ENCODE data around the gene AZU1. TPM values are rescaled to one million over a fixed set of nuclear protein-coding genes. Genes with fewer than 3 reads are reported as not detected.
"Not testable (repeated sequence)": the region's sequence is repeated elsewhere in the genome, so short reads cannot be mapped to it uniquely, and the experiment has no call there.

Gene AZU1
- total RNA-seq, 1 donor from 2014 or later = 2.5 TPM

DNA sequence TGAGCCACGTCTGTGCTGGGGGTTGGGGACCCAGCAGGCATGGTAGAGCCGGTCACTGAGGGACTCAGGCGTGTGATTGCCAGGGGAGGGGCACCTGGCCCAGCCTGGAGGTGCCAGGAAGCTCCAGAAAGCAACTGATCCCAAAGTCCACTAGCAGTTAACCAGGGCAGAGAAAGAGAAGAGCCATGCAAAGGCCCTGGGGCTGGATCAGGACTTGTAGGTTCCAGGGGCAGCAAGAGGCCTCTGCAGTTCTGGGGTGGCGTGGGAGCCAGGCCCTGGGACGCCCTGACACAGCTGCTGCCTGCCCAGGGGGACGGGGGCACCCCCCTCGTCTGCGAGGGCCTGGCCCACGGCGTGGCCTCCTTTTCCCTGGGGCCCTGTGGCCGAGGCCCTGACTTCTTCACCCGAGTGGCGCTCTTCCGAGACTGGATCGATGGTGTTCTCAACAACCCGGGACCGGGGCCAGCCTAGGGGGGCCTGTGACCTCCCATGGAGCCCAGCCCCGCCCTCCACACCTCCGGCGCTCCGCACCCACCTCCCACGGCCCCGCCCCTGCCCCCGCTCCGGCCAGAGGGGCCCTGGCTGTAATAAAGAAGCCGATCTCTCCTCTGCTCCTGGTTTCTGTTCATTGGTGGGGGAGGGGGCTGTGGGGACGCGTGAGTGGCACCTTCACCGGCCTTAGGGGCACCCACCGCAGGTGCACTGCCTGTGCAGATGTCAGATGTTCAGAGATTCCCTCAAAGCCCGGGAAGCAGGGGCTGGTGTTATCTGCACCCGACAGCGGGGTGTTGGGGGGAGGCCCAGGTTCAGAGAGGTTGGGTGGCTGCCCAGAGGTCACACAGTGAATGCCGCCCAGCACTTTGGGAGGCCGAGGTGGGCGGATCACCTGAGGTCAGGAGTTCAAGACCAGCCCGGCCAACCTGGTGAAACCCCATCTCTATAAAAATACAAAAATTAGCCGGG is 4.1 kb downstream of the AZU1 start:
- DNase-seq = no peak

DNA sequence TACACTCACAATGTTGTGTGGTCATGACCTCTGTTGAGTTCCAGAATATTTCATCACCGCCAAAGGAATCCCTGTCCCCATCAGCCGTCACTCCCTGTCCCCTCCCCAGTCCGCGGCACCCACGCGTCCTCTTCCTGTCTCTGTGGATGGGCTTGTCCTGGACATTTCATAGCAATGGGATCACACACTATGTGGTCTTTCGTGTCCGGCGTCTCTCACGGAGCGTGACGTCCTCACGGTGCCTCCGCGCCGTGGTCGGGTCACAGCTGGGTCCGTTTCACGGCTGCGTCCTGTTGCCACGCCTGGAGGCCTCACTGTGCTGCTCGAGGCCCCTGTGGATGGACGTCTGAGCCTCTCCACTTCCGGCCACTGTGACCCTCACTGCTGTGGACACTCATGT is 6.6 kb downstream of the AZU1 start:
- no peak for DNase-seq

DNA sequence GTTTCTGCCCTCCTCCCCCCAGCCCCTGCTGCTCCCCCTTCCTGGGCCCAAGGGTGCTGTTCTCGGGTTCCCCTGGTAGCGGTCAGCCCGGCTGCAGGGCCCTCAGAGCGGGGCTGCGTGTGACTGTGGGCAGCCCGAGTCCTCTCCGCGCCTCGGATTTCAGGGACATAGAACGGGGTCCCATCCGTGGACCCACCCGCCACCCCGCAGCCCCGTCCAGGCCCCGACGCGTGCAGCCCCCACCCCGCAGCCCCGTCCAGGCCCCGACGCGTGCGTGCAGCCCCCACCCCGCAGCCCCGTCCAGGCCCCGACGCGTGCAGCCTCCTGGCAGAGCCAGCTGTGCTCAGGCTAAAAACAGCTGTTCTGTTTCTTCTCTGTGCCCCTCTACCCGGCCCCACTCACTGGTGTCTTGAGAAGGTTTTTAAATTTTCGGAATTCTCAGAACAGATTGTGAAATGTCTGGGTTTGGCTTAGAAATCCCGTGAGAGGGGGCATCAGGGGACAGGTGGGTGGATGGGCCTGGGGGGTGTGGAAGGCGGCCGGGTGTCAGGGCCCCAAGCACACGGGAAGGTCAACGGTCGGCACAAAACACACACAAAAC is 7.7 kb downstream of the AZU1 start:
- peak; percentile 61 for DNase-seq

DNA sequence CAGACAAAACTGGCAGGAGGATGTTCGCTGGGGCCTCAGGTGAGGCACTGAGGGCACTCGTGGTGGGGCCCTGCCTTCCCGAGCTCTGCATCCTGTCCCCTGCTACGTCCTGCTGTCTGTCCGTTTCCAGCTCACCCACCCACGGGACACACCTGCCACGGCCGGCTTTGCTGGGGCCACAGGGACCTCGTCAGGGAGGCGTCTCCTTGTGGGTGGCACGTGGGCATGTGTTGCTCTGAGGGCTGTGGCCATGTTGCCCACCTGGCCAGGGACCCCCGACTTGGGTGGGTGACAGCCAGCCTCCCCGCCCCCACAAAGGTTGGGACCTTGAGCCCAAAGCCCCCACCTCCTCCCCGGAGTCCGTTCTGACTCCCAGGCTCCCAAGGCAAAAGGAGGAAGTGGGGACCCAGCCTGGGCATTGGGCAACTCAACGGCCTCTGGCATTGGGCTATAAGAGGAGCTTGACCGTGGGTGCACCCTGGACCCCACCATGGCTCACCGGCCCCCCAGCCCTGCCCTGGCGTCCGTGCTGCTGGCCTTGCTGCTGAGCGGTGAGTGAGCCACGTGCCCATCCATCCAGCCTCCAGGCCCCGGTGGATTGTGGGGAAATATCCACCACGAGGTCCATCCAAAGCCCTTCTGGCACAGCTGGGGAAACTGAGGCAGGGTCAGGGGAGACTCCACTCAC is 13.0 kb downstream of the AZU1 start, which contains the start of gene PRTN3:
Gene PRTN3, plus strand, starts transcription at position 481 of the 688 bp plus-strand sequence. Its CDS starts 10 bp downstream, at position 491.
- DNase-seq = no peak

DNA sequence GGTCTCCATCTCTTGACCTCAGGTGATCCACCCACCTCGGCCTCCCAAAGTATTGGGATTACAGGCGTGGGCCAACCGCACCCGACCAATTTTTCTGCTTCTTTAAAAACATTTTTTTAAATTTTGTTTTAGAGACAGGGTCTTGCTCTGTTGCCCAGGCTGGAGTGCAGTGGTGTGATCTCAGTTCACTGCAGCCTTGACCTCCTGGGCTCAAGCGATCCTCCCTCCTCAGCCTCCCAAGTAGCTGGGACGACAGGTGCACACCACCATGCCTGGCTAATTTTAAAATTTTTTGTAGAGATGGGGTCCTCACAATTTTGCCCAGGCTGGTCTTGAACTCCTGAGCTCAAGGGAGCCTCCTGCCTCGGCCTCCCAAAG is 15.2 kb downstream of the AZU1 start:
- not testable (repeated sequence) for DNase-seq

DNA sequence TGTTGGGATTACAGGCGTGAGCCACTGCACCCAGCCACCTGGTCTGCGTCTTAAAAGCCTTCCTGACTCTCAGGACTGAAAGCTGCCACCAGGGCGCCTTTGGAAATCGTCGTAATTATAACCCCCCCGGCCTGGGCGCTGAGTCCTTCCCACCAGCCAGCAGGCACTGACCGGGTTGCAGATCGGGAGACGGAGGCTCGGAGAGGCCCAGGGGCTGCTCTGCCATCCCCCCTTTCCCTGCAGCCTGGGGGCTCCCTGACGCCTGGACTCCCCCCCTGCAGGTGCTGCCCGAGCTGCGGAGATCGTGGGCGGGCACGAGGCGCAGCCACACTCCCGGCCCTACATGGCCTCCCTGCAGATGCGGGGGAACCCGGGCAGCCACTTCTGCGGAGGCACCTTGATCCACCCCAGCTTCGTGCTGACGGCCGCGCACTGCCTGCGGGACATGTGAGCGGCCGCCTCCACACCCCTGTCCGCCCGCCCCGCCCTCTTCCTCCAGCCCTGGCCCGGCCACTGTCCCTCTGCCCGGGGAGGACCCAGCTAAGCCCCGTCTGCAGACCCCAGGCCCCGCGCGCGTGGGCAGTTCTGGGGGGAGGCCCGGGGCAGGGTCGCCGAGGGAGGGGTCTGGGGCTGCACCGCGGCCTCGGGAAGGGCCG is 15.7 kb downstream of the AZU1 start:
- no peak for DNase-seq

DNA sequence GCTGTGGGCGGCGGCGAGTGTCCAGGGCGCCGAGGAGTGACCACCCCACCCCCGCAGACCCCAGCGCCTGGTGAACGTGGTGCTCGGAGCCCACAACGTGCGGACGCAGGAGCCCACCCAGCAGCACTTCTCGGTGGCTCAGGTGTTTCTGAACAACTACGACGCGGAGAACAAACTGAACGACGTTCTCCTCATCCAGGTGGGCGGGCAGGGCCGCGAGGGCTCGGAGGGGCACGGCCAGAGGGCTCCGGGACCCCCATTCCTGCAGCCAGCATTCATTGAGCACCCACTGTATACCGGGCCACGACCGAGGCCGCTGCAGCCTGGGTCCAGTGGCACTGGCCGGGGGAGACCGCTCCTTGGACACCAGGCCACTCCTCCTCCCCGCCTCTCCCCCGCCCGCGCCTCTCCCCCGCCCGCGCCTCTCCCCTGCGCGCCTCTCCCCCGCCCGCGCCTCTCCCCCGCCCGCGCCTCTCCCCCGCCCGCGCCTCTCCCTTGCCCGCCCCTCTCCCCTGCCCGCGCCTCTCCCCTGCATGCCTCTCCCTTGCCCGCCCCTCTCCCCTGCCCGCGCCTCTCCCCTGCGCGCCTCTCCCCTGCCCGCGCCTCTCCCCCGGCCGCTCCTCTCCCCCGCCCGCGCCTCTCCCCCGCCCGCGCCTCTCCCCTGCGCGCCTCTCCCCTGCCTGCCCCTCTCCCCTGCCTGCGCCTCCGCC is 16.4 kb downstream of the AZU1 start:
- no peak for DNase-seq

DNA sequence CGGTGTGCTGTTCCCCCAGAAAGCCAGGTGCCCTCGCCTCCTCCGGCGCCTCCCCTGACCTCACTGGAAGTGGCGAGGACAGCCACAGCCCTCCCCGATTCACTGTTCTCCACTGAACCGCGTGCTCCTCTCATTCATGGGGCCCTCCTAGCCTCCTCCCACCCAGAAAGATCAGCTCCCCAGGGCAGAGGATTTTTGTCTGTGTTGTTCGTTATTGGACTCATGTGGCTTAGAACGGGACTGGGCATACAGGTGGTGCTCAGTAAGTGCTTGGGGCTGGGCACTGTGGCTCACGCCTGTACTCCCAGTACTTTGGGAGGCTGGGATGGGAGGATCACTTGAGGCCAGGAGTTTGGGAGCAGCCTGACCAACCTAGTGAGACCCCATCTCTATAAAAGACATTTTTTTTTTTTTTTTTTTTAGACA is 16.9 kb downstream of the AZU1 start:
- no peak for DNase-seq

DNA sequence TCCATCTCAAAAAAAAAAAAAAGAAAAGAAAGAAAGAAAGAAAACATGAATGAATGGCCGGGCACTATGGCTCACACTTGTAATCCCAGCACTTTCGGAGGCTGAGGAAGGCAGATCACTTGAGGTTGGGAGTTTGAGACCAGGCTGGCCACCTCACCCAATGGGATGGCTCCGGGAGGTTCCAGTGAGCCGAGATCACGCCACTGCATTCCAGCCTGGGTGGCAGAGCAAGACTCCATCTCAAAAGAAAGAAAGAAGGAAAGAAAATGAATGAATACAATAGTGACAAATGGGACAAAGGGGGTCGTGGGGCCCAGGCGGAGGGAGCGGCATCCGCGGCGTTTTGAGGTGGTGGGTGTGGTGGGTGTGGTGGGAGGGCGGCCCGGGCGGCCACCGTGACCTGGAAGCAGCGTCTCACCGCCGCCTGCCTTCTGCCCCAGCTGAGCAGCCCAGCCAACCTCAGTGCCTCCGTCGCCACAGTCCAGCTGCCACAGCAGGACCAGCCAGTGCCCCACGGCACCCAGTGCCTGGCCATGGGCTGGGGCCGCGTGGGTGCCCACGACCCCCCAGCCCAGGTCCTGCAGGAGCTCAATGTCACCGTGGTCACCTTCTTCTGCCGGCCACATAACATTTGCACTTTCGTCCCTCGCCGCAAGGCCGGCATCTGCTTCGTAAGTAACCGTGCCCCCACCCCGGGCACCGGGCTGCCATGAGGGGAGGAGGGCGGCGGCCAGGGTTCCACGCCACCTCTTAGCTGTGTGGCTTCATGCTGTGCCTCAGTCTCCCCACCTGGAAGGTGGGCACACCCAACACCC is 18.3 kb downstream of the AZU1 start:
- no peak for DNase-seq

DNA sequence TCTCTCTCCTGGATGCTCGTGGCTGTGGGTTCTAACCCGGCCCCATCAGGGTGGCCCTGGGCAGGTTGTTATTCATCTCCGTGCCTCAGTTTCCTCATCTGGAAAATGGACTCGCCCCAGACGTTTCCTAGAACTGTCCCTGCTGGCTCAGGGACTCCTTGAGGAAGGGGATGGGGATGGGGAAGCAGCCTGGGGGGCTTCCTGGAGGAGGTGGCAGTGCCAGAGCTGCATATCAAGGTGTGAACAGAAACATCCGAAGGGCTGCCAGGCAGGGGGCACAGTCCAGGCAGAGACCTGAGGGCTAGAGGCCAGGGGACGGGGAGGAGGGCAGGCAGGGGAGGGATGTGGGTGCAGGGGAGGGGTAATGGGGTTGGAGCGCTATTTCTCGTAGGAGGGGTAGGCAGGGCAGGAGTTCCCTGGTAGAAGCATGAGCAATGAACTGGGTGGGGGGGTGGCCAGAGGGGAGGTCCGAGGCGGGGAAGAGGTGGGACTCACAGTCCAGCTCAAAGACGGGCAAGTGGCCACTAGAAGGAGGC is 20.8 kb downstream of the AZU1 start:
- DNase-seq = no peak

DNA sequence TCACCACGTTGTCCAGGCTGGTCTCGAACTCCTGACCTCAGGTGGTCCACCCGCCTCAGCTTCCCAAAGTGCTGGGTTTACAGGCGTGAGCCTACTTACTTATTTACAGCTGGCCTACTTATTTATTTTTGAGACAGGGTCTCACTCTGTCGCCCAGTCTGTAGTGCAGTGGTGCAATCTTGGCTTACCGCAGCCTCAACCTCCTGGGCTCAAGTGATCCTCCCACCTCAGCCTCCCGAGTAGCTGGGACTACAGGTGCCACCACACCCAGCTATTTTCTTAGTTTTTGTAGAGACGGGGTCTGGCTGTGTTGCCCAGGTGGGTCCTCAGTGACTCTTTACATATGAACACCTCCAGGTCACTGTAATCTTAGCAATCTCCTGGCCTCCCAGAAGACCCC is 21.6 kb downstream of the AZU1 start:
- not testable (repeated sequence) for DNase-seq

DNA sequence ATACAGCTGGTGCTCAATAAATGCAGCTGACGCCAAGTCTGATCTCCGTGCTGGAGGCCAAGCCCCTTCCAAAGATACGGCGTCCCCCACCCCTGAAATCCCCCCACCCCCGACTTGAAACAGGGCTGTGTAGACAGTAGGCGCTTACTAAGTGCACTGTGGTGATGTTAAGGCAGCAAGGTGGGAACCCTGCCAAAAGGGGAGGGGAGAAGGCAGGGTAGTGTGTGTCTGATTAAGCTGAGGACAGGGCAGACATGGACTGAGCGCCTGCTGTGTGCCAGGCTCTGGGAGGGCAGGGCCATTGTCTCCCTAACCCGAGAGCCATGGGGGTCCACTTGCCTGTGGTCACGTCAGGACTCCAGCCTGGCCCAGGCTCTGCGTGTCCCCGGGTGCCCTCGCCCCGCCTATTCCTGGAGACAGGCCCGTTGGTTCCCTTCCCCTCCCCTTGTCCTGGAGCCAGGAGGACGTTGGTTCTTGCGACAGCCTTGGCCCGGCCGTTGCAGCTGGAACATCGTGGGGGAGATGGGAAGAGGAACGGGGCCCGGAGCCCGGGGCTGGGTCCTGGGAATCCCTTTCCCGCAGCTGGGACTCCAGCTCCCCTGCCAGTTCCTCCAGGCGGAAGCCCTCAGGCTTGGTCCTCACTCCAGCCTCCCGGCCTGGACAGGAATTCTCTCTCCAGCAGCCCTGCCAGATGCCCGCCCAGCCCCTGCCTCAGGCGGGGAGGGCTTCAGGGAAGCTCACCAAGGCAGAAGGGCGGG is 22.8 kb downstream of the AZU1 start:
- DNase-seq = peak; percentile 87

DNA sequence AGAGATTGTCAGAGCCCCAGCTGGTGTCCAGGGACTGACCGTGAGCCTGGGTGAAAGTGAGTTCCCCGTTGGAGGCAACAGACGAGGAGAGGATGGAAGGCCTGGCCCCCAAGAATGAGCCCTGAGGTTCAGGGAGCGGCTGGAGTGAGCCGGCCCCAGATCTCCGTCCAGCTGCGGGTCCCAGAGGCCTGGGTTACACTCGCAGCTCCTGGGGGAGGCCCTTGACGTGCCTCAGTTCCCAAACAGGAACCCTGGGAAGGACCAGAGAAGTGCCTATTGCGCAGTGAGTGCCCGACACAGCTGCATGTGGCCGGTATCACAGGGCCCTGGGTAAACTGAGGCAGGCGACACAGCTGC is 23.3 kb downstream of the AZU1 start:
- no peak for DNase-seq

DNA sequence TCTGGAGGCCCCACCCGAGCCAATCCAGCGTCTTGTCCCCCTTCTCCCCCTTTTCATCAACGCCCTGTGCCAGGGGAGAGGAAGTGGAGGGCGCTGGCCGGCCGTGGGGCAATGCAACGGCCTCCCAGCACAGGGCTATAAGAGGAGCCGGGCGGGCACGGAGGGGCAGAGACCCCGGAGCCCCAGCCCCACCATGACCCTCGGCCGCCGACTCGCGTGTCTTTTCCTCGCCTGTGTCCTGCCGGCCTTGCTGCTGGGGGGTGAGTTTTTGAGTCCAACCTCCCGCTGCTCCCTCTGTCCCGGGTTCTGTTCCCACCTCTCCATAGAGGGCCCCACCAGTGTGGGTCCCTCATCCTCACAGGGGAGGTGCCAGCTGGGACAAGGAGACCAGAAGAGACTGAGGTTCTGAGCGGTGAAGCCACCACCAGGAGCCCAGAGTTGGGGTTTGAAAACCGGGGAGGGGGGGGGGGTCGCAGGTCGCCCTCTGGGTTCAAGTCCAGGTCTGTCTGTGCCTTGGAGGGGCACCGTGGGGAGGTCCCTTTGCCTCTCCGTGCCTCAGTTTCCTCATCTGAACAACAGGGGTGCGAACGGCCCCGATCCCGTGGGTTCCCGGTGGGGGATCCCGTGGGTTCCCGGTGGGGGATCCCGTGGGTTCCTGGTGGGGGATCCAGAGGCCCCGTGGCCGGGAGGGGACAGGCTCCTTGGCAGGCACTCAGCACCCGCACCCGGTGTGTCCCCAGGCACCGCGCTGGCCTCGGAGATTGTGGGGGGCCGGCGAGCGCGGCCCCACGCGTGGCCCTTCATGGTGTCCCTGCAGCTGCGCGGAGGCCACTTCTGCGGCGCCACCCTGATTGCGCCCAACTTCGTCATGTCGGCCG is 24.7 kb downstream of the AZU1 start, which contains the start of gene ELANE:
Gene ELANE, plus strand, starts transcription at position 168 of the 878 bp plus-strand sequence. Its CDS starts 26 bp downstream, at position 194.
- no peak for DNase-seq

DNA sequence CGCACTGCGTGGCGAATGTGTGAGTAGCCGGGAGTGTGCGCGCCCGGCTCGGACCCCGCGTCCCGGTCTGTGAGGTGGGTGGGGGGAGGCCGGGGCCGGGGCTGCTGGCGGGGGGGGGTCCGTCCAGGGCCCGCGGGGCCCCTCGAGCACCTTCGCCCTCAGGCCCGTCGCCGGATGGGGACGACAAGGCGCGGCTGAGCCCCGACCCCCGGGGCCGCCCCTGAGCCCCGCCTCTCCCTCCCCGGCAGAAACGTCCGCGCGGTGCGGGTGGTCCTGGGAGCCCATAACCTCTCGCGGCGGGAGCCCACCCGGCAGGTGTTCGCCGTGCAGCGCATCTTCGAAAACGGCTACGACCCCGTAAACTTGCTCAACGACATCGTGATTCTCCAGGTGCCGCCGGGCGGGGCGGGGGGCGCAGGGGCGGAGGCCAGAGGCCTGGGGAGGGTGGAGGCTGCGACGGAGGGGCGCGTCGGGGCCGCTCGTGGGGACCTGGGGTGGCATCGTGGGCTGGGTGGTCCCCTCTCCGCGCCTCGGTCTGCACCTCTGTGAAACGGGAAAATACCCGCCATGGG is 25.5 kb downstream of the AZU1 start:
- DNase-seq = no peak

DNA sequence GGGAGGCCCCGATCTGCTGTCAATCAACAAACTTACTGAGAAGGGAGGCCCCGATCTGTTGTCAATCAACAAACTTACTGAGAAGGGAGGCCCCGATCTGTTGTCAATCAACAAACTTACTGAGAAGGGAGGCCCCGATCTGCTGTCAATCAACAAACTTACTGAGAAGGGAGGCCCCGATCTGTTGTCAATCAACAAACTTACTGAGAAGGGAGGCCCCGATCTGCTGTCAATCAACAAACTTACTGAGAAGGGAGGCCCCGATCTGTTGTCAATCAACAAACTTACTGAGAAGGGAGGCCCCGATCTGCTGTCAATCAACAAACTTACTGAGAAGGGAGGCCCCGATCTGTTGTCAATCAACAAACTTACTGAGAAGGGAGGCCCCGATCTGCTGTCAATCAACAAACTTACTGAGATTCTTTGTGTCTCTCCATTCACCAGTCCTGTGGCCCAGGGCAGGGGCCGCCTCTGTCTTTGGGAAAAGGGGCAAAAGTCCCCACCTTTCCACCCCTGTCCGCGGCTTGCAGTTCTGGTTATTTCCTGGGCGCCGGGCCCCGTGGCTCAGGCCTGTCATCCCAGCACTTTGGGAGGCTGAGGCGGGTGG is 26.1 kb downstream of the AZU1 start:
- DNase-seq = not testable (repeated sequence)

DNA sequence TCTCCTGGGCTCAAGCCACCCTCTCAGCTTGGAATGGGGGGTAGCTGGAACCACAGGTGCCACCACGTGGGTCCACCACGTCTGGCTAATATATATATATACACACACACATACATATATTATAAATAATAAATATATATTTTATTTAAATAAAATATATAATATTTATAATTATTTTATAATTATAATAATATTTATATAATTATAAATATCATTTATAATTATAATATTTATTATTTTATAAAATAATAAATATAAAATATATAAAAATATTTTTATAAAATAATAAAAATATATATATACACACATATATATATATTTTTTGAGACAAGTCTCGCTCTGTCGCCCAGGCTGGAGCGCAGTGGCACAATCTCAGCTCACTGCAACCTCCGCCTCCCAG is 26.9 kb downstream of the AZU1 start:
- no peak for DNase-seq

DNA sequence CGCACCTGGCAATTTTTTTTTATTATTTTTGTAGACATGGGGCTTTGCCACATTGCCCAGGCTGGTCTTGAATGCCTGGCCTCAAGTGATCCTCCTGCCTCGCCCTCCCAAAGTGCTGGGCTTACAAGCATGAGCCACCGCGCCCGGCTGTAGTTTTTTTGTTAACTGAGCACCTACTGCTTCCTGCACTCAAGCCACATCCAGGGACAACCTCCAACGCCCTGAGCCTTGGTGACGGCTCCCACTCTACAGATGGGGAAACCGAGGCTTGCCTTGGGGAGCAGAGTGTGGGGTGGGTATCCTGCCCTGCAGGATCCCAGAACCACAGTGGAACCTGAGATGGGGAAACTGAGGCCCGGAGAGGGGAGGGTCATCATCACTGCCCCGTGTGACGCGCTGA is 27.5 kb downstream of the AZU1 start:
- DNase-seq = no peak
